Measurements from ENCODE around the gene DOCK4. TPM values are rescaled to one million over a fixed set of nuclear protein-coding genes. Genes with fewer than 3 reads are reported as not detected.

Gene DOCK4
- total and polyA plus RNA-seq, 7 donors = 1.8 to 12.7 (median 7.1) TPM

DNA sequence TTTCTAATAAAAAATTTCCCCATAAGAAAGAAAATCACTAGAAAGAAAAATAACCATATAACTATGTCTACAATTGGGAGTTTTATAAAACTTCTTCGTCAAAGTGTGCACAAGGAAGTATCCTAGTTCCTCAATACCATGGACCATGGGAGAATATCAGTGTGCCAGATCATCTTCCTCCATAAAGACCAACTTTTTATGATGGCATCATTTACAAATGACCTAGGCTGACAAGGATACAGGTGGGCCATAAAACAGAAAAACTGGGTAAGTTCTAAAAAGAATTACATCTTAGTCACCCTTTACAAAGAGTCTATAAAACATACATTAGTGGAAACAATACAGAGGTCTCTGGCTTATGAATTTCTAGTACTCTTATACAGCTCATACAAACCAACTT is 303.2 kb downstream of the DOCK4 start:
- Histone ChIP-seq H3K36me3 (ENCODE audit: insufficient read depth in 1 of 2, low read depth in 1 of 2) (peaks cover 6 to 33% of the 10 kb centered on the region in 2 donors), H3K27ac (no peak overlapping the region), H3K4me3 (no peak overlapping the region), H3K9me3 (no peaks in the 10 kb centered on the region), H3K4me1 (no peaks in the 10 kb centered on the region), H3K27me3 (ENCODE audit: insufficient read depth in 3 of 3, low read length in 2 of 3) (no peaks in the 10 kb centered on the region)
- 94 to 97% (median 95%) methylated on average over 1 of the region's 1 CpG for WGBS, 3 donors
- TF ChIP-seq, protein P1, sequence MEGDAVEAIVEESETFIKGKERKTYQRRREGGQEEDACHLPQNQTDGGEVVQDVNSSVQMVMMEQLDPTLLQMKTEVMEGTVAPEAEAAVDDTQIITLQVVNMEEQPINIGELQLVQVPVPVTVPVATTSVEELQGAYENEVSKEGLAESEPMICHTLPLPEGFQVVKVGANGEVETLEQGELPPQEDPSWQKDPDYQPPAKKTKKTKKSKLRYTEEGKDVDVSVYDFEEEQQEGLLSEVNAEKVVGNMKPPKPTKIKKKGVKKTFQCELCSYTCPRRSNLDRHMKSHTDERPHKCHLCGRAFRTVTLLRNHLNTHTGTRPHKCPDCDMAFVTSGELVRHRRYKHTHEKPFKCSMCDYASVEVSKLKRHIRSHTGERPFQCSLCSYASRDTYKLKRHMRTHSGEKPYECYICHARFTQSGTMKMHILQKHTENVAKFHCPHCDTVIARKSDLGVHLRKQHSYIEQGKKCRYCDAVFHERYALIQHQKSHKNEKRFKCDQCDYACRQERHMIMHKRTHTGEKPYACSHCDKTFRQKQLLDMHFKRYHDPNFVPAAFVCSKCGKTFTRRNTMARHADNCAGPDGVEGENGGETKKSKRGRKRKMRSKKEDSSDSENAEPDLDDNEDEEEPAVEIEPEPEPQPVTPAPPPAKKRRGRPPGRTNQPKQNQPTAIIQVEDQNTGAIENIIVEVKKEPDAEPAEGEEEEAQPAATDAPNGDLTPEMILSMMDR (IDR thresholded peaks at IDR 0.05) = no peak
- DNase-seq = no peak
- intact Hi-C loops (cut with DNase I) = no loop called here
- ATAC-seq = no peak

DNA sequence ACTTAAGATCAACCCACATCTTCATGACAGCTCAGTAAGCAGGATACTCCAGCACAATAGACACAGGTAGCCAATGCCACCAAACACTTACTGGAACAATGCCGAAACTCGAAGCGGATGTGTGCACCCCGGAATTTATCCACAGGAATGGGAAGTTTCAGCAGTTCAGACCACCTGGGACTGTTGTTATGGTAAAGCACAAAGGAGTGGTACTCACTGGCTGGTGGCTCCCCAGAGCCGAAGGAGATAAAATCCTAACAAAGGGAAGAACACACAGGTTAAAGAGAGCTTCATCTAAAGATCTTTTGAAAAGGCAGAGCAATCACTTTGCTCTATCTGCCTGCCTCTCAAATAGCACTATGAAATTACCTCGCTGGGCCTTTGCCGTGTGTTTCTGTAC is 305.9 kb downstream of the DOCK4 start:
- DNase-seq = no peak
- H3K4me3 ChIP-seq = no peak overlapping the region
- TF ChIP-seq, protein P1 (IDR thresholded peaks at IDR 0.05) = no peak
- intact Hi-C loops (cut with DNase I) = no loop called here
- no peak for ATAC-seq
- peaks cover 6 to 31% of the 10 kb centered on the region in 2 donors for H3K36me3 ChIP-seq (ENCODE audit: insufficient read depth in 1 of 2, low read depth in 1 of 2)
- H3K27me3 ChIP-seq (ENCODE audit: insufficient read depth in 3 of 3, low read length in 2 of 3) = no peaks in the 10 kb centered on the region
- H3K4me1 ChIP-seq = no peaks in the 10 kb centered on the region
- WGBS, 3 donors = 93 to 97% (median 95%) methylated on average over 7 of the region's 7 CpGs
- no peaks in the 10 kb centered on the region for H3K9me3 ChIP-seq
- H3K27ac ChIP-seq = no peak overlapping the region

DNA sequence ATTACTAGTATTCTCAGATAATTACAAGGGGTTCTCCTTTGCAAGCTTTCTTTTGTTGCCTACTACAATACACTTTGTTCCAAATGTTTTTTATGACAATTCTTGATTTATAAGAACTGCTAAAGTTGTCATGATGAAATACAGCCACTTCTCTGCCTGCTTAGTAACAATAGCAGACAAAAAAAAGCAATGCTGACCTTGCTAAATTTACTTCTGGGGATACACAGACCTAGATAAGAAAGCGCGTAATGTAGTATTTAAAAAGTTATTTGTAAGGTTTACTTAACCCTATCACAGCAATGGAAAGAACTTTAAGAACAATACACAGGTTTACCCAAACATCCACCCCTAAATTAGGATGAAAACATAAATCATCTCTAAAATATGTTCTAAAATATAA is 311.1 kb downstream of the DOCK4 start:
- Histone ChIP-seq H3K9me3 (no peaks in the 10 kb centered on the region), H3K27me3 (ENCODE audit: insufficient read depth in 3 of 3, low read length in 2 of 3) (no peaks in the 10 kb centered on the region), H3K4me1 (no peaks in the 10 kb centered on the region), H3K36me3 (ENCODE audit: insufficient read depth in 1 of 2, low read depth in 1 of 2) (peaks cover 0 to 34% of the 10 kb centered on the region in 2 donors), H3K27ac (no peak overlapping the region), H3K4me3 (no peak overlapping the region)
- ATAC-seq = no peak
- intact Hi-C loops (cut with DNase I) = no loop called here
- DNase-seq = no peak
- TF ChIP-seq, protein P1 (IDR thresholded peaks at IDR 0.05) = no peak
- WGBS, 3 donors = 77 to 89% (median 88%) methylated on average over 2 of the region's 2 CpGs

DNA sequence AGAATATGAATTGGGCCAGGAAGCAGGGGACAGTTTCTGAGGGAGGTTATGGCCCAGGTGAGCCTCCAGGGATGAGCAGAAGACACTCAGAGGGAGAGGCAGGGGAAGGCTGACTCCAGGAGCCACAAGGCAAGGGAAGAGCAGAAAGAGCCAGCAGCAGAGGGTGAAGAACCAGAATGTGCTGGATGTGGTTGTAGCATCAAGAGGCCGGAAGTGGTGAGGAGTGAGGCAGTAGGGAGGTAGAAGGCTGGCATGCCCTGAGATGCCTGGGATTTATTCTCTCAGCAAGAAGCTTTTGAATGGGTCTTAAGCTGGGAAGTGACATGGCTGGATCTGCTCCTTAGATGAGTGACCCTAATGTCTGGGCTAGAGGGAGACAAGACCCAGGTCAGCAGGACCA is 311.7 kb downstream of the DOCK4 start:
- Histone ChIP-seq H3K27ac (no peak overlapping the region), H3K27me3 (ENCODE audit: insufficient read depth in 3 of 3, low read length in 2 of 3) (no peaks in the 10 kb centered on the region), H3K36me3 (ENCODE audit: insufficient read depth in 1 of 2, low read depth in 1 of 2) (peaks cover 0 to 28% of the 10 kb centered on the region in 2 donors), H3K4me3 (no peak overlapping the region), H3K9me3 (no peaks in the 10 kb centered on the region), H3K4me1 (no peaks in the 10 kb centered on the region)
- intact Hi-C loops (cut with DNase I) = no loop called here
- 86 to 100% (median 95%) methylated on average over 1 of the region's 1 CpG for WGBS, 3 donors
- DNase-seq = no peak
- ATAC-seq = no peak
- TF ChIP-seq, protein P1 (IDR thresholded peaks at IDR 0.05) = no peak

DNA sequence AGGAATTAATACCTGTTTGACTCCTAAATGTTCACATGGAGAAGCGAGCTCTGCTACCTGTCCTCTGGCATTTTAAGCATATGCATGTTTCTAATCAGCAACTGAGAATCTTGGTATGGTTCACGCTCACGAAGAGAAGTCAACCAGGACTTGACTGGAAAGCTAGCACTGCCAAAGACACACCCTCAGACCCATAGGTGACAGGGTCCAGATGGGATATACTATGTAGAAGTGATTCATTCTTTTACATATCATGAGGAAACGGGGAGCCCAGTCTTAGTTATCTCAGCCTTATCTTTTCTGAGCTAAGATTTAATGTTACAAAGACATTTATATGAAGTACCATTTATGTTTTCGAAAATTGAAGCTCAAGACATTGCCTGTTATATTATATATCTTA is 313.0 kb downstream of the DOCK4 start:
- peaks cover 0 to 18% of the 10 kb centered on the region in 2 donors for H3K36me3 ChIP-seq (ENCODE audit: insufficient read depth in 1 of 2, low read depth in 1 of 2)
- H3K27me3 ChIP-seq (ENCODE audit: insufficient read depth in 3 of 3, low read length in 2 of 3) = no peaks in the 10 kb centered on the region
- DNase-seq (no peak), ATAC-seq (no peak)
- no peak overlapping the region for H3K27ac ChIP-seq
- H3K9me3 ChIP-seq = no peaks in the 10 kb centered on the region
- 95 to 97% (median 97%) methylated on average over 5 of the region's 5 CpGs for WGBS, 3 donors
- no peaks in the 10 kb centered on the region for H3K4me1 ChIP-seq
- no peak overlapping the region for H3K4me3 ChIP-seq
- TF ChIP-seq, protein P1 (IDR thresholded peaks at IDR 0.05) = no peak
- intact Hi-C loops (cut with DNase I) = no loop called here

All from psoas muscle (tissue), 8 donors.